Measurements from ENCODE around the gene ZNF580. TPM values are rescaled to one million over a fixed set of nuclear protein-coding genes. Genes with fewer than 3 reads are reported as not detected.

Gene ZNF580
- total RNA-seq, 1 donor from 2014 or later, result 2.8 TPM

- Histone ChIP-seq H3K79me2 (ENCODE audit: low read depth) (peaks cover 35% of the 10 kb centered on the region), H2AFZ (replicated peaks) (no peak overlapping the region), H3K4me1 (peaks cover 13% of the 10 kb centered on the region), H3K9me3 (ENCODE audit: low read depth) (no peaks in the 10 kb centered on the region), H3K36me3 (no peaks in the 10 kb centered on the region), H3K4me3 (no peak overlapping the region), H3K9ac (no peak overlapping the region), H3K27me3 (no peaks in the 10 kb centered on the region), H3F3A (ENCODE audit: low read depth) (peaks cover 28% of the 10 kb centered on the region), H4K20me1 (ENCODE audit: low read depth) (peaks cover 7% of the 10 kb centered on the region), H3K27ac (no peak overlapping the region), H3K4me2 (no peak overlapping the region)
- no peak overlapping the region for H3K27ac Mint-ChIP-seq
- TF ChIP-seq CTCF (IDR thresholded peaks at IDR 0.05), result no peak
- TF ChIP-seq EZH2phosphoT487 (IDR thresholded peaks at IDR 0.05), result no peak
- TF ChIP-seq EZH2 (IDR thresholded peaks at IDR 0.05), result no peak
- DNase-seq (ENCODE audit: low spot score), result no peak
- peaks cover 26% of the 10 kb centered on the region for H3K4me1 Mint-ChIP-seq
- no peaks in the 10 kb centered on the region for H3K9me3 Mint-ChIP-seq
- H3K4me3 Mint-ChIP-seq, result peak overlapping the region; percentile 77
- peaks cover 10% of the 10 kb centered on the region for H3K27me3 Mint-ChIP-seq (ENCODE audit: insufficient read depth, low read depth)
- peaks cover 9% of the 10 kb centered on the region for H3K36me3 Mint-ChIP-seq
Observed at GRCh38 chr19:55651236-55651635, 10.4 kb downstream of the ZNF580 start.

GRCh38 chr19:55652311-55653128 is 11.7 kb downstream of the ZNF580 start:
- H3K4me1 Mint-ChIP-seq, result peaks cover 29% of the 10 kb centered on the region
- Histone ChIP-seq H3K4me3 (peak overlapping the region; percentile 88), H3K36me3 (no peaks in the 10 kb centered on the region), H2AFZ (replicated peaks) (no peak overlapping the region), H3K4me2 (peak overlapping the region; percentile 40), H3K27me3 (no peaks in the 10 kb centered on the region), H3K27ac (no peak overlapping the region), H3K9me3 (ENCODE audit: low read depth) (no peaks in the 10 kb centered on the region), H3K79me2 (ENCODE audit: low read depth) (peaks cover 37% of the 10 kb centered on the region), H4K20me1 (ENCODE audit: low read depth) (peaks cover 20% of the 10 kb centered on the region), H3K4me1 (peaks cover 17% of the 10 kb centered on the region), H3F3A (ENCODE audit: low read depth) (peaks cover 18% of the 10 kb centered on the region), H3K9ac (no peak overlapping the region)
- H3K27ac Mint-ChIP-seq, result no peak overlapping the region
- H3K27me3 Mint-ChIP-seq (ENCODE audit: insufficient read depth, low read depth), result peaks cover 7% of the 10 kb centered on the region
- H3K36me3 Mint-ChIP-seq, result peaks cover 7% of the 10 kb centered on the region
- no peak for DNase-seq (ENCODE audit: low spot score)
- peak overlapping the region; percentile 95 for H3K4me3 Mint-ChIP-seq
- TF ChIP-seq EZH2 (IDR thresholded peaks at IDR 0.05), result no peak
- TF ChIP-seq EZH2phosphoT487 (IDR thresholded peaks at IDR 0.05), result no peak
- TF ChIP-seq CTCF (IDR thresholded peaks at IDR 0.05), result no peak
- H3K9me3 Mint-ChIP-seq, result no peaks in the 10 kb centered on the region

- Histone ChIP-seq H3K4me3 (peak overlapping the region; percentile 88), H3F3A (ENCODE audit: low read depth) (peaks cover 12% of the 10 kb centered on the region), H3K4me2 (peak overlapping the region; percentile 86), H3K9me3 (ENCODE audit: low read depth) (no peaks in the 10 kb centered on the region), H4K20me1 (ENCODE audit: low read depth) (peaks cover 32% of the 10 kb centered on the region), H3K9ac (peak overlapping the region; percentile 64), H3K27ac (peak overlapping the region; percentile 91), H3K79me2 (ENCODE audit: low read depth) (peaks cover 42% of the 10 kb centered on the region), H3K36me3 (no peaks in the 10 kb centered on the region), H3K4me1 (peaks cover 18% of the 10 kb centered on the region), H3K27me3 (no peaks in the 10 kb centered on the region), H2AFZ (replicated peaks) (no peak overlapping the region)
- H3K27me3 Mint-ChIP-seq (ENCODE audit: insufficient read depth, low read depth), result peaks cover 7% of the 10 kb centered on the region
- DNase-seq (ENCODE audit: low spot score), result peak; percentile 99
- peak overlapping the region; percentile 99 for H3K27ac Mint-ChIP-seq
- peaks cover 9% of the 10 kb centered on the region for H3K36me3 Mint-ChIP-seq
- peak overlapping the region; percentile 95 for H3K4me3 Mint-ChIP-seq
- peaks cover 31% of the 10 kb centered on the region for H3K4me1 Mint-ChIP-seq
- TF ChIP-seq EZH2 (IDR thresholded peaks at IDR 0.05) (no peak), CTCF (IDR thresholded peaks at IDR 0.05) (peak; percentile 97)
- no peaks in the 10 kb centered on the region for H3K9me3 Mint-ChIP-seq
Observed at GRCh38 chr19:55653651-55654322, 13.0 kb downstream of the ZNF580 start.

Measured in neural progenitor cell (in vitro differentiated cells).